Adrenal gland (tissue), 12 donors: ENCODE results near the gene A1BG. TPM values are rescaled to one million over a fixed set of nuclear protein-coding genes. Genes with fewer than 3 reads are reported as not detected.

Experiments
- DNase-seq, 7 donors: peaks; one replicate each; pipeline ENCODE4 v3.0.0-alpha.2; 2019 to 2020
- H3K27ac ChIP-seq, 5 donors: fragments of 200-600 bp; sonication (generic) in 4 of 5; 1 replicate in 3 of 5; 2 replicates in 2 of 5; pipeline versions ENCODE4 v1.5.1 to v1.8.0; 2016 to 2020; ENCODE audit warnings: mild to moderate bottlenecking in 1 of 5
- H3K27me3 ChIP-seq: fragments of 200-600 bp; 2 replicates; pipeline ENCODE4 v1.8.0; 2021
- H3K36me3 ChIP-seq, 2 donors: fragments of 200-600 bp; replicated peaks in 1 of 2; 1 replicate in 1 of 2; 2 replicates in 1 of 2; pipeline versions ENCODE4 v1.5.1 to v1.8.0; 2018 to 2022
- H3K4me1 ChIP-seq, 2 donors: fragments of 200-600 bp; replicated peaks in 1 of 2; 1 replicate in 1 of 2; 2 replicates in 1 of 2; pipeline versions ENCODE4 v1.5.1 to v1.8.0; 2018 to 2021
- H3K4me3 ChIP-seq, 4 donors: fragments of 200-600 bp; sonication (generic) in 3 of 4; one replicate each; pipeline ENCODE4 v1.5.1; 2016 to 2018
- H3K9me3 ChIP-seq, 3 donors: fragments of 200-600 bp; sonication (generic) in 1 of 3; replicated peaks in 1 of 3; 1 replicate in 2 of 3; 2 replicates in 1 of 3; pipeline versions ENCODE4 v1.5.1 to v1.8.0; 2016 to 2021
- CTCF ChIP-seq, 6 experiments: fragments of 450-650 bp in 4 of 6; fragments of 200-600 bp in 2 of 6; sonication (generic) in 1 of 6; IDR thresholded peaks; 1 replicate in 5 of 6; 2 replicates in 1 of 6; pipeline versions ENCODE4 v1.5.1 to v1.8.0; 2016 to 2021; ENCODE audit warnings: antibody characterized with exemption in 6 of 6, mild to moderate bottlenecking in 2 of 6, moderate library complexity in 1 of 6
- POLR2A ChIP-seq, 2 donors: fragments of 450-650 bp; IDR thresholded peaks; one replicate each; pipeline ENCODE4 v1.6.1; 2017; ENCODE audit warnings: antibody characterized with exemption in 2 of 2, mild to moderate bottlenecking in 2 of 2, moderate library complexity in 1 of 2
- WGBS, 4 donors: extraction: QIAGEN DNeasy Blood & Tissue Kit in 2 of 4; methylation state at CpG; one replicate each; pipeline versions ENCODE4 v1.1.5 to v1.1.7; 2013 to 2017; 5-methylcytosine and 5-hydroxymethylcytosine counted together
- intact Hi-C, 2 donors: fragments of 100-400 bp; cut with DNase I; formaldehyde crosslinking; loops; one replicate each; pipeline versions ENCODE4 v1.14.1 to v1.15.0; 2022 to 2023
- polyA plus RNA-seq, 3 donors: library from polyadenylated mRNA; stranded (reverse); fragments of 200-250 nt in 2 of 3; fragments of 350-450 nt in 1 of 3; fragmentation: Illumina TruSeq in 1 of 3; extraction: RNeasy Lipid Tissue Mini Kit (QIAGEN cat#74804) in 1 of 3; gene quantifications; one replicate each; pipeline ENCODE4 v1.2.3, GENCODE V29; 2013 to 2014
- total RNA-seq, 9 donors: library from RNA; depleted of rRNA in 4 of 9; stranded (reverse); fragments of >200 nt in 4 of 9; fragments of 120-200 nt in 1 of 9; fragmentation: NEBNext Ultra II Directional in 1 of 9; extraction: Animal tissue kit (Norgen Biotek cat#: 25700) in 1 of 9; gene quantifications; one replicate each; pipeline versions ENCODE4 v1.1.0 to v1.2.4, GENCODE V29; 2013 to 2023
- donor health status: healthy with polysubstance abuse.
- donor health status: Bipolar disorder and iron deficiency.
- donor health status: DM: yes; HTN: yes; CAD: no.
- donor health status: DM: no; HTN: no; CAD: no.
- donor health status: DM: no; HTN: no; CAD: no.
- donor health status: DM: yes; HTN: yes; CAD: no.

Gene A1BG
- total and polyA plus RNA-seq, 12 donors, result 0.39 to 41.3 (median 6.6) TPM; not detected in 1

DNA sequence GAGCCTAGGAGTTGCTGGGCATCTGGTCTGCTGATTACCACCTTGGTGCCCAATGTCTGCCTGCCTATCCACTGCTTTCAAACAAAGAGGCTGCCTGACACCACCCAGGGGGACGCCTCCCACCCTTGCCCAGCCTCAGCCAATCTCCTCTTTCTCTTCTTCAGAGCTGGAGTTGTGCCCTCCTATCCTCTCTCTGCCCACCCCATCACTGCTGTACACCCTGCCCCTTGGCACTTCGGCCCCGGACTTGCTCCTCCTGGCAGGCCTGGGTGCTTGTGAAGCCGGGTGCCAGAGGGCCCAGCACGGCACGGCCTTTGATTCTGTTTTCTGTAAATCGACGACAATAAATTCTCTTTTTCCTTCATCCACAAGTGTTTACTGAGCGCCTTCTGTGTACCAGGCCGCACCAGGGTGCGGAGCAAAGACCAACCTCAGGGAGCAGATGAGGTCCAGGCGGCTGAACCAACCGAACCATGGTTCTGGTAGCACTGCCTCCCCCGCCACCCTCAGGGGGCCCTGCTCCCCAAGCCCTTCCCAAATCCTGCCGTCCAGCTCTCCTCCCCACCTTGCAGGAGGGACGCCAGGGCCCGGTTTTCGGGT, 47.1 kb upstream of the A1BG start:
- Histone ChIP-seq H3K4me1 (peaks cover 11 to 19% of the 10 kb centered on the region in 2 donors), H3K27ac (peak overlapping the region in 1 of 5 donors; percentile 34), H3K9me3 (no peaks in the 10 kb centered on the region), H3K27me3 (peaks cover 4% of the 10 kb centered on the region), H3K4me3 (peak overlapping the region in 2 of 4 donors; percentile 39 to 71), H3K36me3 (no peaks in the 10 kb centered on the region)
- TF ChIP-seq CTCF (IDR thresholded peaks at IDR 0.05), result no peak
- no peak for TF ChIP-seq POLR2A (IDR thresholded peaks at IDR 0.05)
- 59 to 76% (median 64%) methylated on average over 13 to 18 of the region's 18 CpGs for WGBS, 4 donors
- peak in 3 of 7 donors; percentile 20 to 69 (median 31) for DNase-seq
- intact Hi-C loops, result no loop called here

GRCh38 chr19:58399903-58400302, 46.6 kb upstream of the A1BG start:
- intact Hi-C loops, result no loop called here
- Histone ChIP-seq H3K27me3 (peaks cover 4% of the 10 kb centered on the region), H3K4me3 (no peak overlapping the region), H3K36me3 (peaks cover 0 to 1% of the 10 kb centered on the region in 2 donors), H3K4me1 (peaks cover 11 to 19% of the 10 kb centered on the region in 2 donors), H3K9me3 (no peaks in the 10 kb centered on the region), H3K27ac (no peak overlapping the region)
- TF ChIP-seq POLR2A (IDR thresholded peaks at IDR 0.05) (no peak), CTCF (IDR thresholded peaks at IDR 0.05) (no peak)
- DNase-seq, result peak in 1 of 7 donors; percentile 15
- 92 to 98% (median 95%) methylated on average over 3 of the region's 3 CpGs for WGBS, 4 donors

DNA sequence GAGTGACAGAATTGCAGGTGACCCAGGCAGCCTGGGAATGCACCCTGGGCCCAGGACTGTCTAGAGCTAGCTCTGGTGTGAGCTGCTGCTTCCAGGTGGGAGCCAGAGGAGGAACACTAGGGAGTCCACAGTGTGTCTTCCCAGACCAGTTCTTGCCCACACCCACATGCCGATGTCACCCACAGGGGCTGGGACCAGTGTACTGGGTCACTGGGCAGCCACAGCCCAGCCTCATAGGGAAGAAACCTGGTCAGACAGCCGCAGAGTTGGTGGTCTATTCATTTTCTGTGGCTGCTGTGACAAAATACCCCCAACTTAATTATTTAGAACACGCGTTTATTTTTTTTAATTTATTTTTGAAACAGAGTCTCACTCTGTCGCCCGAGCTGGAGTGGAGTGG, 45.3 kb upstream of the A1BG start:
- H3K36me3 ChIP-seq, result peaks cover 0 to 15% of the 10 kb centered on the region in 2 donors
- TF ChIP-seq CTCF (IDR thresholded peaks at IDR 0.05) (no peak), POLR2A (IDR thresholded peaks at IDR 0.05) (no peak)
- no peak for DNase-seq
- H3K27ac ChIP-seq, result no peak overlapping the region
- H3K27me3 ChIP-seq, result peaks cover 4% of the 10 kb centered on the region
- H3K9me3 ChIP-seq, result no peaks in the 10 kb centered on the region
- peaks cover 11 to 19% of the 10 kb centered on the region in 2 donors for H3K4me1 ChIP-seq
- no peak overlapping the region for H3K4me3 ChIP-seq
- intact Hi-C loops, result no loop called here
- WGBS, 4 donors, result 94 to 97% (median 95%) methylated on average over 5 to 6 of the region's 6 CpGs

- no peak for DNase-seq
- Histone ChIP-seq H3K9me3 (no peaks in the 10 kb centered on the region), H3K27me3 (peaks cover 4% of the 10 kb centered on the region), H3K4me1 (peaks cover 11 to 19% of the 10 kb centered on the region in 2 donors), H3K27ac (no peak overlapping the region), H3K4me3 (no peak overlapping the region), H3K36me3 (peaks cover 0 to 19% of the 10 kb centered on the region in 2 donors)
- 78 to 83% (median 79%) methylated on average over 2 to 4 of the region's 4 CpGs for WGBS, 4 donors
- intact Hi-C loops, result no loop called here
- TF ChIP-seq CTCF (IDR thresholded peaks at IDR 0.05) (no peak), POLR2A (IDR thresholded peaks at IDR 0.05) (no peak)
These were observed 44.8 kb upstream of the A1BG start for GRCh38 chr19:58398087-58398486.
